ENCODE data around the gene VARS1.

VARS1 gene

GRCh38 chr6:31768363-31769257 is 26.9 kb downstream of the VARS1 start:
- no peak for DNase-seq (ENCODE audit: extremely low read depth, low read depth)
- no peak overlapping the region for H3K4me3 ChIP-seq (replicated peaks; ENCODE audit: low read depth, low read length)
- no peak for TF ChIP-seq CTCF (IDR thresholded peaks at IDR 0.05; ENCODE audit: low read depth, low read length, missing control alignments)

- no peak overlapping the region for H3K4me3 ChIP-seq (replicated peaks; ENCODE audit: low read depth, low read length)
- TF ChIP-seq CTCF (IDR thresholded peaks at IDR 0.05; ENCODE audit: low read depth, low read length, missing control alignments) = no peak
- DNase-seq (ENCODE audit: extremely low read depth, low read depth) = no peak
Observed at GRCh38 chr6:31767096-31767645, 28.4 kb downstream of the VARS1 start.

GRCh38 chr6:31765910-31766794 is 29.4 kb downstream of the VARS1 start:
- TF ChIP-seq CTCF (IDR thresholded peaks at IDR 0.05; ENCODE audit: low read depth, low read length, missing control alignments) = no peak
- DNase-seq (ENCODE audit: extremely low read depth, low read depth) = no peak
- H3K4me3 ChIP-seq (replicated peaks; ENCODE audit: low read depth, low read length) = peak overlapping the region; percentile 23

- no peak overlapping the region for H3K4me3 ChIP-seq (replicated peaks; ENCODE audit: low read depth, low read length)
- no peak for TF ChIP-seq CTCF (IDR thresholded peaks at IDR 0.05; ENCODE audit: low read depth, low read length, missing control alignments)
- no peak for DNase-seq (ENCODE audit: extremely low read depth, low read depth)
Observed at GRCh38 chr6:31765559-31765909, 30.0 kb downstream of the VARS1 start.

- TF ChIP-seq CTCF (IDR thresholded peaks at IDR 0.05; ENCODE audit: low read depth, low read length, missing control alignments) = no peak
- no peak overlapping the region for H3K4me3 ChIP-seq (replicated peaks; ENCODE audit: low read depth, low read length)
- no peak for DNase-seq (ENCODE audit: extremely low read depth, low read depth)
Observed at GRCh38 chr6:31764198-31764597, 31.4 kb downstream of the VARS1 start.

- no peak overlapping the region for H3K4me3 ChIP-seq (replicated peaks; ENCODE audit: low read depth, low read length)
- TF ChIP-seq CTCF (IDR thresholded peaks at IDR 0.05; ENCODE audit: low read depth, low read length, missing control alignments) = no peak
- peak; percentile 39 for DNase-seq (ENCODE audit: extremely low read depth, low read depth)
Observed at GRCh38 chr6:31763619-31763940, 32.0 kb downstream of the VARS1 start.

Data from HFF-Myc (cell line).